ENCODE measurements around the gene PCMT1. TPM values are rescaled to one million over a fixed set of nuclear protein-coding genes. Genes with fewer than 3 reads are reported as not detected.
A peak's percentile ranks its signal among the peaks of the same experiment; 100 is the strongest.

The PCMT1 gene
- total RNA-seq, 8 experiments from 2014 or later = 52.4 to 137 (median 99.5) TPM

GRCh38 chr6:149754548-149754947 lies 5.0 kb downstream of the PCMT1 start:
- 77 to 100% (median 91%) methylated on average over 1 to 4 of the region's 4 CpGs; no CpG with 5 or more reads in 1 of the 10 experiments for WGBS, 10 experiments
- H3K27ac ChIP-seq = no peak overlapping the region

GRCh38 chr6:149755300-149756260 lies 6.0 kb downstream of the PCMT1 start:
- in situ Hi-C loops (cut with MboI; ENCODE audit: low pct_unique_long_range_greater_than_20kb in 2 of 9, low sequenced_read_pairs in 9 of 9, unreplicated experiment in 9 of 9) = no loop called here
- ATAC-seq (replicated peaks in 6 of 8) = peak in 7 of 8 experiments; percentile 52 to 74 (median 68)
- peaks cover 4 to 9% of the 10 kb centered on the region in 2 donors for H3K4me1 ChIP-seq (replicated peaks in 1 of 2)
- no peak overlapping the region for H3K4me3 ChIP-seq
- 57 to 97% (median 91%) methylated on average over 1 to 8 of the region's 9 CpGs for WGBS, 10 experiments
- H3K27ac ChIP-seq = no peak overlapping the region

More at GRCh38 chr6:149754548-149754947, 5.0 kb downstream of the PCMT1 start:
- no peak for ATAC-seq (replicated peaks in 6 of 8)
- Histone ChIP-seq H3K4me1 (replicated peaks in 1 of 2) (peaks cover 4 to 9% of the 10 kb centered on the region in 2 donors), H3K4me3 (no peak overlapping the region)
- in situ Hi-C loops (cut with MboI; ENCODE audit: low pct_unique_long_range_greater_than_20kb in 2 of 9, low sequenced_read_pairs in 9 of 9, unreplicated experiment in 9 of 9) = no loop called here

- in situ Hi-C loops (cut with MboI; ENCODE audit: low pct_unique_long_range_greater_than_20kb in 2 of 9, low sequenced_read_pairs in 9 of 9, unreplicated experiment in 9 of 9) = no loop called here
- no peak overlapping the region for H3K27ac ChIP-seq
- peaks cover 0 to 3% of the 10 kb centered on the region in 2 donors for H3K4me1 ChIP-seq (replicated peaks in 1 of 2)
- 87 to 100% (median 99%) methylated on average over 2 to 7 of the region's 7 CpGs for WGBS, 10 experiments
- no peak for ATAC-seq (replicated peaks in 6 of 8)
- no peak overlapping the region for H3K4me3 ChIP-seq
Observed at GRCh38 chr6:149756261-149756636, 6.7 kb downstream of the PCMT1 start.

DNA sequence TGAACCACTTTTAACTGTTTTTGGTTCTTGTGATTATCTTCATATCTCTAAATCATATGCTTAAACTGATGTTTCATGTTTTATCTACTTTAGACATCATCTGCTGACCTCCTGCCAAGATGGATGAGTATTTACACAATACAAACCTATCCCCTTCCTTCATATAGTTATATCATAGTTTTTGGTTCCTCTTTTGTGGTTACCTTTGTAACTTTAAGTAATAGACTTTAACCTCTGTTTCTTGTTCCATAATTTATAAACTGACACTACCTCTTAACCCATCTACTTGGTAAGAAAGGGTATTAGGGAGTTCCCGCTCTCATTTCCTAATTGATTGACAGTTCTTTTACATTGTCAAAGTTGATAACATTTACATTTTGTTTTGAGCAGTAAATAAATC lies 11.9 kb downstream of the PCMT1 start:
- WGBS, 10 experiments = 91 to 100% (median 100%) methylated on average over 1 of the region's 1 CpG; no CpG with 5 or more reads in 3 of the 10 experiments
- H3K27ac ChIP-seq = no peak overlapping the region
- no peak overlapping the region for H3K4me3 ChIP-seq
- no peak for ATAC-seq (replicated peaks in 6 of 8)
- H3K4me1 ChIP-seq (replicated peaks in 1 of 2) = no peaks in the 10 kb centered on the region
- in situ Hi-C loops (cut with MboI; ENCODE audit: low pct_unique_long_range_greater_than_20kb in 2 of 9, low sequenced_read_pairs in 9 of 9, unreplicated experiment in 9 of 9) = no loop called here

- peak in 1 of 8 experiments; percentile 64 for ATAC-seq (replicated peaks in 6 of 8)
- no peak overlapping the region for H3K27ac ChIP-seq
- H3K4me1 ChIP-seq (replicated peaks in 1 of 2) = no peaks in the 10 kb centered on the region
- H3K4me3 ChIP-seq = no peak overlapping the region
- in situ Hi-C loops (cut with MboI; ENCODE audit: low pct_unique_long_range_greater_than_20kb in 2 of 9, low sequenced_read_pairs in 9 of 9, unreplicated experiment in 9 of 9) = no loop called here
Observed at GRCh38 chr6:149763866-149764265, 14.3 kb downstream of the PCMT1 start.

GRCh38 chr6:149766156-149766769 lies 16.7 kb downstream of the PCMT1 start:
- 63 to 98% (median 86%) methylated on average over 2 to 3 of the region's 3 CpGs; no CpG with 5 or more reads in 1 of the 10 experiments for WGBS, 10 experiments
- Histone ChIP-seq H3K4me1 (replicated peaks in 1 of 2) (no peaks in the 10 kb centered on the region), H3K4me3 (no peak overlapping the region), H3K27ac (no peak overlapping the region)
- ATAC-seq (replicated peaks in 6 of 8) = no peak
- in situ Hi-C loops (cut with MboI; ENCODE audit: low pct_unique_long_range_greater_than_20kb in 2 of 9, low sequenced_read_pairs in 9 of 9, unreplicated experiment in 9 of 9) = no loop called here

DNA sequence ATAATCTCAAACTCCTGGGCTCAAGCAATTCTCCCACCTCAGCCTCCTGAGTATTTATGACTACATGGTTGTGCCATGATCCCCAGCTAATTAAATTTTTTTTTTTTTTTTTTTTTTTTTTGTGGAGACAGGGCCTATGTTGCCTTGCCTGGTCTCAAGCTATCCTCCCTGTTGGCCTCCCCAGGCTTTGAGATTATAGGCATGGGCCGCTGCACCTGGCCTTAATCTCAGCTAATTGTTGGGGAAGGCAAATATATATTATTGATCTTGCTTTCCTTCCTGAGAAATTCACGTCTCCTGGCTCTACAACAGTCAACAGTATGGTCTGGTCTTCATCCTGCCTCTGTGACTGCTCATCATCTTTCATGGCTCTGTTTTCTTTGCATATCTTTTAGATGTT lies 20.1 kb downstream of the PCMT1 start:
- H3K4me1 ChIP-seq (replicated peaks in 1 of 2) = no peaks in the 10 kb centered on the region
- in situ Hi-C loops (cut with MboI; ENCODE audit: low pct_unique_long_range_greater_than_20kb in 2 of 9, low sequenced_read_pairs in 9 of 9, unreplicated experiment in 9 of 9) = no loop called here
- no peak overlapping the region for H3K4me3 ChIP-seq
- ATAC-seq (replicated peaks in 6 of 8) = no peak
- WGBS, 10 experiments = 100% methylated on average over 1 to 2 of the region's 2 CpGs; no CpG with 5 or more reads in 5 of the 10 experiments
- H3K27ac ChIP-seq = no peak overlapping the region

DNA sequence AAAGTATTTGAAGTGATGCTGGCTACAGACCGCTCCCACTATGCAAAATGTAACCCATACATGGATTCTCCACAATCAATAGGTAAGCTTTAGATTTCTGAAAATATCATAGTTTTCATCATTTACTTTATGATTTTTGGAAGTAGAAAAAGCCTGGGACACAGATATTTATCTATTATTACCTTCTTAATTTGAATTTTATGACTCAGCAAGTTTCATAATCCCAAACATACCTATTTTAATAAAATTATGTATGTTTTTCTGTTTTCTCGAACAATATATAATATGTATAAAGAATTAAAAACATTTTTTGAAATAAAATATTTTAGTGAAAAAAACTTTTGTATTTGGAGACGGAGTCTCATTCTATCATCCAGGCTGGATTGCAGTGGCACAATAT lies 21.6 kb downstream of the PCMT1 start:
- Histone ChIP-seq H3K27ac (no peak overlapping the region), H3K4me1 (replicated peaks in 1 of 2) (no peaks in the 10 kb centered on the region), H3K4me3 (no peak overlapping the region)
- ATAC-seq (replicated peaks in 6 of 8) = no peak
- WGBS, 10 experiments = 80 to 100% (median 94%) methylated on average over 1 to 3 of the region's 3 CpGs; no CpG with 5 or more reads in 1 of the 10 experiments
- in situ Hi-C loops (cut with MboI; ENCODE audit: low pct_unique_long_range_greater_than_20kb in 2 of 9, low sequenced_read_pairs in 9 of 9, unreplicated experiment in 9 of 9) = no loop called here

- 90 to 100% (median 99%) methylated on average over 1 to 6 of the region's 6 CpGs for WGBS, 10 experiments
- no peak for ATAC-seq (replicated peaks in 6 of 8)
- H3K27ac ChIP-seq = no peak overlapping the region
- no peaks in the 10 kb centered on the region for H3K4me1 ChIP-seq (replicated peaks in 1 of 2)
- in situ Hi-C loops (cut with MboI; ENCODE audit: low pct_unique_long_range_greater_than_20kb in 2 of 9, low sequenced_read_pairs in 9 of 9, unreplicated experiment in 9 of 9) = no loop called here
- no peak overlapping the region for H3K4me3 ChIP-seq
Observed at GRCh38 chr6:149771925-149772324, 22.4 kb downstream of the PCMT1 start.

- ATAC-seq (replicated peaks in 6 of 8) = no peak
- in situ Hi-C loops (cut with MboI; ENCODE audit: low pct_unique_long_range_greater_than_20kb in 2 of 9, low sequenced_read_pairs in 9 of 9, unreplicated experiment in 9 of 9) = no loop called here
- no peak overlapping the region for H3K27ac ChIP-seq
- 87 to 100% (median 100%) methylated on average over 1 of the region's 1 CpG; no CpG with 5 or more reads in 2 of the 10 experiments for WGBS, 10 experiments
- no peaks in the 10 kb centered on the region for H3K4me1 ChIP-seq (replicated peaks in 1 of 2)
- H3K4me3 ChIP-seq = no peak overlapping the region
Observed at GRCh38 chr6:149777624-149778023, 28.1 kb downstream of the PCMT1 start.

DNA sequence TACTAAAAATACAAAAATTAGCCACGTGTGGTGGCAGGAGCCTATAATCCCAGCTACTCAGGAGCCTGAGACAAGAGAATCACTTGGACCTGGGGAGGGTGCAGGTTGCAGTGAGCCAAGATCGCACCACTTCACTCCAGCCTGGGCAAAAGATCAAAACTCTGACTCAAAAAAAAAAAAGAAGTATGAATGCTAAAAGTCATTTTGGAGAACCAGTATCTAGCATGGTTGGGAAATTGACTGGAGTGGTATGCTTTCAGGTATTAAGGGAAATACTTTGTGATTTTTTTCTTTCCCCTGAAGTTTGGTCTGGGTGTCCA lies 30.1 kb downstream of the PCMT1 start:
- 80 to 100% (median 85%) methylated on average over 1 to 2 of the region's 2 CpGs; no CpG with 5 or more reads in 6 of the 10 experiments for WGBS, 10 experiments
- in situ Hi-C loops (cut with MboI; ENCODE audit: low pct_unique_long_range_greater_than_20kb in 2 of 9, low sequenced_read_pairs in 9 of 9, unreplicated experiment in 9 of 9) = no loop called here
- H3K4me3 ChIP-seq = no peak overlapping the region
- no peaks in the 10 kb centered on the region for H3K4me1 ChIP-seq (replicated peaks in 1 of 2)
- no peak for ATAC-seq (replicated peaks in 6 of 8)
- no peak overlapping the region for H3K27ac ChIP-seq

- no peak overlapping the region for H3K4me3 ChIP-seq
- ATAC-seq (replicated peaks in 6 of 8) = no peak
- in situ Hi-C loops (cut with MboI; ENCODE audit: low pct_unique_long_range_greater_than_20kb in 2 of 9, low sequenced_read_pairs in 9 of 9, unreplicated experiment in 9 of 9) = no loop called here
Observed at GRCh38 chr6:149781715-149782114, 32.2 kb downstream of the PCMT1 start.

DNA sequence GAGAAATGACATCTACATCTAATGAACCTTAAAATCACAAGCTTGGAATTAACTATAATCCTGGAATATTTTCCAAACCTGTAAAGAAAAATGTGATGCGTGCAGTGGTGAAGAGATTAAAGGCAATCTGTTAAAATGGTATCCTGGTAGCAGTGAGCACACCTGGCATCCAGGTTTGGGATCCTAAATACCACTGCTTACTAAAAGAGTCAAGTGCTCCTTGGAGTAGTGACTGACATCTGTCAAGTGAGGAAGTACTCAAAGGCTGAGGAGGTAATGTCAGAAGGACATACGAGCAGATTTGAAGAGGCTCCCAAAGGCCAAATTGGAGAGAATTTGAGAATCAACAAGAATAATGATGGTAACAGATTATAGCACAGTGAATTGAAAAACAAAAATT lies 32.8 kb downstream of the PCMT1 start:
- in situ Hi-C loops (cut with MboI; ENCODE audit: low pct_unique_long_range_greater_than_20kb in 2 of 9, low sequenced_read_pairs in 9 of 9, unreplicated experiment in 9 of 9) = no loop called here
- Histone ChIP-seq H3K4me1 (replicated peaks in 1 of 2) (no peaks in the 10 kb centered on the region), H3K4me3 (no peak overlapping the region), H3K27ac (no peak overlapping the region)
- 78 to 100% (median 100%) methylated on average over 1 to 2 of the region's 2 CpGs; no CpG with 5 or more reads in 1 of the 10 experiments for WGBS, 10 experiments
- no peak for ATAC-seq (replicated peaks in 6 of 8)

More at GRCh38 chr6:149781715-149782114, 32.2 kb downstream of the PCMT1 start:
- no peak overlapping the region for H3K27ac ChIP-seq
- H3K4me1 ChIP-seq (replicated peaks in 1 of 2) = no peaks in the 10 kb centered on the region
